Mucosa of descending colon (tissue), 3 donors: ENCODE results near the gene ALG12. TPM values are rescaled to one million over a fixed set of nuclear protein-coding genes. Genes with fewer than 3 reads are reported as not detected.
"Not testable (repeated sequence)": the region's sequence is repeated elsewhere in the genome, so short reads cannot be mapped to it uniquely, and the experiment has no call there.

Experiments
- ATAC-seq: fragments of 200-7000 bp; cut with Tn5 transposase; one replicate; pipeline ENCODE4 v1.9.1; 2020; ENCODE audit warnings: mild to moderate bottlenecking, moderate library complexity
- DNase-seq, 3 donors: peaks; one replicate each; pipeline ENCODE4 v3.0.0-alpha.2; 2020
- H3K36me3 ChIP-seq: fragments of 200-600 bp; one replicate; pipeline ENCODE4 v1.8.0; 2021; ENCODE audit warnings: low read depth, mild to moderate bottlenecking
- H3K4me1 ChIP-seq: fragments of 200-600 bp; one replicate; pipeline ENCODE4 v1.8.0; 2021; ENCODE audit warnings: low read depth, mild to moderate bottlenecking
- H3K4me3 ChIP-seq: fragments of 200-600 bp; one replicate; pipeline ENCODE4 v1.8.0; 2021; ENCODE audit warnings: mild to moderate bottlenecking
- H3K9me3 ChIP-seq: fragments of 200-600 bp; one replicate; pipeline ENCODE4 v1.8.0; 2021; ENCODE audit warnings: mild to moderate bottlenecking
- intact Hi-C, 2 donors: fragments of 100-400 bp; cut with DNase I in 1 of 2; cut with micrococcal nuclease in 1 of 2; formaldehyde crosslinking; loops; one replicate each; pipeline versions ENCODE4 v1.11.0 to v1.11.1; 2022; cut with DNase I, micrococcal nuclease
- total RNA-seq, 3 donors: library from RNA; stranded (reverse); fragmentation: NEBNext Ultra II Directional in 2 of 3; extraction: Animal tissue kit (Norgen Biotek cat#: 25700) in 2 of 3; gene quantifications; one replicate each; pipeline versions ENCODE4 v1.2.1 to v1.2.4, GENCODE V29; 2021 to 2023
- TF ChIP-seq, protein P1 (sequence below): fragments of 200-600 bp; IDR thresholded peaks from one replicate; pipeline ENCODE4 v1.8.0; 2022; ENCODE audit warnings: antibody characterized with exemption, mild to moderate bottlenecking
- donor health status: DM: no; HTN: no; CAD: no; lungs with moderate emphysema.
- donor health status: DM: no; HTN: no; CAD: no.
- donor health status: DM: no; HTN: yes; CAD: no.

The ALG12 gene
- total RNA-seq, 3 donors from 2014 or later: 21.7 to 28.7 (median 25.5) TPM

- Histone ChIP-seq H3K4me1 (peaks cover 44% of the 10 kb centered on the region), H3K9me3 (no peaks in the 10 kb centered on the region), H3K4me3 (peak overlapping the region; percentile 23), H3K36me3 (no peaks in the 10 kb centered on the region)
- TF ChIP-seq, protein P1, sequence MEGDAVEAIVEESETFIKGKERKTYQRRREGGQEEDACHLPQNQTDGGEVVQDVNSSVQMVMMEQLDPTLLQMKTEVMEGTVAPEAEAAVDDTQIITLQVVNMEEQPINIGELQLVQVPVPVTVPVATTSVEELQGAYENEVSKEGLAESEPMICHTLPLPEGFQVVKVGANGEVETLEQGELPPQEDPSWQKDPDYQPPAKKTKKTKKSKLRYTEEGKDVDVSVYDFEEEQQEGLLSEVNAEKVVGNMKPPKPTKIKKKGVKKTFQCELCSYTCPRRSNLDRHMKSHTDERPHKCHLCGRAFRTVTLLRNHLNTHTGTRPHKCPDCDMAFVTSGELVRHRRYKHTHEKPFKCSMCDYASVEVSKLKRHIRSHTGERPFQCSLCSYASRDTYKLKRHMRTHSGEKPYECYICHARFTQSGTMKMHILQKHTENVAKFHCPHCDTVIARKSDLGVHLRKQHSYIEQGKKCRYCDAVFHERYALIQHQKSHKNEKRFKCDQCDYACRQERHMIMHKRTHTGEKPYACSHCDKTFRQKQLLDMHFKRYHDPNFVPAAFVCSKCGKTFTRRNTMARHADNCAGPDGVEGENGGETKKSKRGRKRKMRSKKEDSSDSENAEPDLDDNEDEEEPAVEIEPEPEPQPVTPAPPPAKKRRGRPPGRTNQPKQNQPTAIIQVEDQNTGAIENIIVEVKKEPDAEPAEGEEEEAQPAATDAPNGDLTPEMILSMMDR: no peak
- DNase-seq (peak; percentile 86 to 96 (median 93)), ATAC-seq (peak; percentile 63)
- intact Hi-C loops: no loop called here
Measured at GRCh38 chr22:49948958-49949913, 31.0 kb upstream of the ALG12 start.

DNA sequence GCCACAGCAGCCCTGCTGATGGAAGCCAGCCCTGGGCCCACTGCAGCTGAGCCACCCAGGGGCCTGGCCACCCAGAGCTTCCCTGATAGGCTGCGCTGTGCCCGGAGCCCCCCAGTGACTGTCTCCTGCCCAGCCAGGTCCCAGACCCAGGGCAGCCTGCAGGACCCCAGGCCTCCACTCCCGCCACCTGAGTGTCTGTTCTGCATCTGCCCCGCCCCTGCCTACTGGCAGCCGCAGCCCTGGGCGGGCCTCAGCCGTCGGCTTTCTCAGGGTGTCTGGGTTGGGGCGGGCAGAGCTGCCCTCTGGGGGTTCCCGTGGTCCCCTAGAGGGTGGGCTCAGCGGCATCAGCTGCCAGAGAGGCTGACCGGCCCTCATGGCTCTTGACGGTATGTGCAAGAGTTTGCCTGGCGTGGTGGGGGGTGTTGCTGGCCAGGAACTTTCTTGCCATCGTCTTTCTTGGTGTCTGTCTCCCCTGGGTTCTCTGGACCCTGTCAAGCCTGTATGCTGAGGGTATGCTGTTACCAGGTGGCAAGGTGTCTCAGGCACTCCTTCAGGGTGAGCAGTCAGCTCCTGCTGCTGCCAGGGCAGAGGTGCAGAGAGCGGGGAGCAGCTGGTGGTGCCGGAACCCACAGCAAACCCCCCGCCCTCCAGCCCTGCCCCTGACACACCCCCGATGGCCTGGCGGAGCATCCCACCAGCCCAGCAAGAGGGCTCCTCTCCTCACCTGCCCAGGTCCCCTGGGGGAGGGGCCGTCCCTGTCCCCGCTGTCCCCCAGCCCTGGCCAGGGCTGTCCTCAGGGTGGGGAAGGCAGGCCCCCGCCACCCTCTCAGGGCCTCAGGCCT, 30.1 kb upstream of the ALG12 start:
- Histone ChIP-seq H3K36me3 (no peaks in the 10 kb centered on the region), H3K4me3 (peak overlapping the region; percentile 23), H3K4me1 (peaks cover 42% of the 10 kb centered on the region), H3K9me3 (no peaks in the 10 kb centered on the region)
- DNase-seq (peak in 2 of 3 donors; percentile 79 to 85), ATAC-seq (peak; percentile 21)
- intact Hi-C loops: no loop called here
- TF ChIP-seq, protein P1: no peak

DNA sequence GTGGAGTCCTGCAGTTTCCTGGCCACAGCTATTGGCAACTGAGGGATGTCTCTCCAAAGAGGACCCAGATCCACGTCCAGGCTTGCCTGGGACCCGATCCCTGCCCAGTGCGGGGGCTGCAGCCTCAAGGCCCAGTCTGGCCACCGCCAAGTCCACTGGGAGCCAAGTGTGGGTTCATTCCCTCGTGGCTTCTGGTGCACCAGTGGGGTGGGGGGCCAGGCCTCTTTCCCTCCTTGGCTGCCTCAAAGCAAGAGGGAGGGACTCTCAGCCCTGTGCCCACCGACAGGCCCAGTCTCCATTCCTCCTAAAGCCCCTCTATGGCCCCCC, 29.0 kb upstream of the ALG12 start:
- H3K36me3 ChIP-seq: no peaks in the 10 kb centered on the region
- ATAC-seq (no peak), DNase-seq (no peak)
- H3K4me1 ChIP-seq: peaks cover 32% of the 10 kb centered on the region
- TF ChIP-seq, protein P1: no peak
- no peaks in the 10 kb centered on the region for H3K9me3 ChIP-seq
- H3K4me3 ChIP-seq: no peak overlapping the region
- intact Hi-C loops: no loop called here

DNA sequence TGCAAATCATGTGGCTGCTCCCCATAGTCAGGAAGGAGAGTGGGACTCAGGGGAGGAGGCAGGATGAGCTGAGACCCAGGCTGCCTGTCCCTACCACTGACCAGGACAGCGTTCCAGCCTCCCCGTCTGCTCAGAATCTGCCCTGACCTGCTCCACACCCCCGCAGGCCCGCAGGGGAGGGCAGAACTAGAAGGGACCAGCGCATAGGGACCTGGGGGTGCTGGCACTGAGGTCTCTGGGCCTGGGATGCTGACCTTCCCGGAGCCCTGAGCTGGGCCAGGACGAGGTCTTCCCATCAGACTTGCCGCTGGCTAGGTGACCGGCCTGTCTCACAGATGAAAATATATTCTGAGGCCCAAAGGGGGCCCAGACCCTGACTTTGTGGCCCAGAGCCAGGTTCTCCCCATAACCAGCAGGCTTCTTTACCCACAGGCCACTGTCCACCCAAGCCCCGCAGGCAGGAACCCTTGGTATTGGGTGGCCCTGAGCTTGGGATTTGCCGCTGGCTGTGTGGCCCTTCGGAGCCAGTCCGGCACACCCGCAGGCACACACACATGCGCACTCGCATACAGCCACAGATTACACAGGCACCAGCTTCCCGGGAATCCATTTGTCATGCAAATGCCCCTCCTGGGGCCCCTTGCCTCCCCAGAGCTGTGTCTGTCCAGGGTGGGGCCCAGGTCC, 28.5 kb upstream of the ALG12 start:
- H3K36me3 ChIP-seq: no peaks in the 10 kb centered on the region
- peak; percentile 19 for ATAC-seq
- H3K4me3 ChIP-seq: no peak overlapping the region
- H3K4me1 ChIP-seq: peaks cover 27% of the 10 kb centered on the region
- intact Hi-C loops: no loop called here
- TF ChIP-seq, protein P1: no peak
- no peaks in the 10 kb centered on the region for H3K9me3 ChIP-seq
- DNase-seq: peak in 2 of 3 donors; percentile 74 to 78

- H3K4me3 ChIP-seq, H3K9me3 ChIP-seq, intact Hi-C loops, H3K36me3 ChIP-seq, ATAC-seq: not testable (repeated sequence)
- H3K4me1 ChIP-seq: peaks cover 18% of the 10 kb centered on the region
- DNase-seq: peak in 1 of 3 donors; percentile 59
Measured at GRCh38 chr22:49945042-49945794, 27.0 kb upstream of the ALG12 start.
